H1 (cell line): ENCODE results near the gene MCM5. TPM values are rescaled to one million over a fixed set of nuclear protein-coding genes. Genes with fewer than 3 reads are reported as not detected.

Source experiments
- CTCF ChIA-PET: fragments of 300-600 bp; sonication (Branson Sonifier 250); formaldehyde crosslinking; loops from one replicate; lab custom pipeline; 2021; ENCODE audit not compliant: partially characterized antibody; lab: Charles Lee
- POLR2A ChIA-PET: fragments of 300-600 bp; sonication (Branson Sonifier 250); formaldehyde crosslinking; loops from one replicate; lab custom pipeline; 2021; ENCODE audit warnings: inconsistent platforms; ENCODE audit not compliant: partially characterized antibody; lab: Charles Lee
- DNase-seq, 2 experiments: peaks; one replicate each; pipeline versions ENCODE4 v3.0.0 to v3.0.0-alpha.2; 2010 to 2022; ENCODE audit warnings: low spot score in 2 of 2, low read depth in 1 of 2, mixed read lengths in 1 of 2
- FAIRE-seq: peaks from 2 replicates; lab custom pipeline; 2011; peaks lifted over from hg19 to GRCh38; lab: Jason Lieb, UNC
- H2AFZ ChIP-seq: 2 replicates; pipeline ENCODE4 v1.8.1; 2012; ENCODE audit warnings: low read length, inconsistent platforms
- H2AK5ac ChIP-seq: 2 replicates; pipeline ENCODE4 v1.6.1; 2013; ENCODE audit warnings: low read depth, low read length
- H2BK120ac ChIP-seq: replicated peaks from 2 replicates; pipeline ENCODE3; 2013; ENCODE audit warnings: low read depth, low read length, inconsistent platforms
- H2BK12ac ChIP-seq: 2 replicates; pipeline ENCODE4 v1.6.1; 2013; ENCODE audit warnings: low read depth, low read length
- H2BK15ac ChIP-seq: 2 replicates; pipeline ENCODE4 v1.6.1; 2013; ENCODE audit warnings: low read length
- H2BK20ac ChIP-seq: 2 replicates; pipeline ENCODE4 v1.6.1; 2013; ENCODE audit warnings: low read length
- H2BK5ac ChIP-seq: 2 replicates; pipeline ENCODE4 v1.6.1; 2013; ENCODE audit warnings: low read depth, low read length
- H3K14ac ChIP-seq: 2 replicates; pipeline ENCODE4 v1.6.1; 2013; ENCODE audit warnings: inconsistent platforms; ENCODE audit not compliant: insufficient read length
- H3K18ac ChIP-seq: 2 replicates; pipeline ENCODE4 v1.6.1; 2013; ENCODE audit warnings: low read length; ENCODE audit errors: extremely low read depth
- H3K23ac ChIP-seq: 2 replicates; pipeline ENCODE4 v1.6.1; 2013; ENCODE audit warnings: inconsistent platforms; ENCODE audit not compliant: insufficient read length
- H3K23me2 ChIP-seq: 2 replicates; pipeline ENCODE4 v1.6.1; 2013; ENCODE audit warnings: low read depth, low read length
- H3K27ac ChIP-seq: 2 replicates; pipeline ENCODE4 v1.6.1; 2011; ENCODE audit warnings: low read depth, low read length, inconsistent platforms
- H3K27me3 ChIP-seq, 4 experiments: replicated peaks in 1 of 4; 1 replicate in 1 of 4; 2 replicates in 3 of 4; pipeline versions ENCODE4 v1.6.1 to v1.8.1; 2011 to 2013; ENCODE audit warnings: low read length in 3 of 4, mild to moderate bottlenecking in 3 of 4, inconsistent platforms in 2 of 4, mixed read lengths in 2 of 4, moderate library complexity in 1 of 4; ENCODE audit not compliant: control insufficient read depth in 3 of 4, insufficient read depth in 3 of 4; ENCODE audit errors: extremely low read depth in 1 of 4
- H3K36me3 ChIP-seq, 4 experiments: 2 replicates each; pipeline versions ENCODE4 v1.6.1 to v1.8.1; 2011 to 2013; ENCODE audit warnings: mild to moderate bottlenecking in 4 of 4, low read length in 3 of 4, moderate library complexity in 2 of 4, control low read depth in 1 of 4, inconsistent platforms in 1 of 4; ENCODE audit not compliant: insufficient read depth in 4 of 4, control insufficient read depth in 2 of 4
- H3K4ac ChIP-seq: replicated peaks from 2 replicates; pipeline ENCODE3; 2013; ENCODE audit warnings: low read length, low read depth, mixed read lengths, inconsistent platforms; ENCODE audit not compliant: insufficient read length
- H3K4me1 ChIP-seq, 4 experiments: replicated peaks in 1 of 4; 1 replicate in 1 of 4; 2 replicates in 3 of 4; pipeline versions ENCODE4 v1.6.1 to v1.8.1; 2011 to 2013; ENCODE audit warnings: low read length in 3 of 4, inconsistent platforms in 2 of 4, mixed read lengths in 1 of 4; ENCODE audit not compliant: insufficient read depth in 4 of 4, control insufficient read depth in 3 of 4
- H3K4me2 ChIP-seq, 2 experiments: 2 replicates each; pipeline versions ENCODE4 v1.6.1 to v1.8.1; 2011 to 2013; ENCODE audit warnings: low read depth in 2 of 2, low read length in 2 of 2, control low read depth in 1 of 2, inconsistent platforms in 1 of 2, mild to moderate bottlenecking in 1 of 2; ENCODE audit not compliant: insufficient read depth in 1 of 2
- H3K4me3 ChIP-seq, 4 experiments: fragments of 200-600, 300-600 bp in 1 of 4; sonication (generic), shearing (Covaris generic), sonication (Bioruptor Twin) in 1 of 4; 2 replicates each; pipeline versions ENCODE4 v1.5.1 to v1.8.1; 2011 to 2016; ENCODE audit warnings: low read length in 4 of 4, low read depth in 3 of 4, control low read depth in 2 of 4, inconsistent platforms in 2 of 4, mild to moderate bottlenecking in 2 of 4, mixed read lengths in 1 of 4, moderate library complexity in 1 of 4; ENCODE audit not compliant: insufficient read depth in 2 of 4; ENCODE audit errors: extremely low read depth in 1 of 4
- H3K56ac ChIP-seq: replicated peaks from 2 replicates; pipeline ENCODE3; 2013; ENCODE audit warnings: low read depth, mild to moderate bottlenecking, mixed read lengths, low read length, inconsistent platforms; ENCODE audit not compliant: insufficient read length
- H3K79me1 ChIP-seq: 2 replicates; pipeline ENCODE4 v1.6.1; 2013; ENCODE audit warnings: low read depth, low read length, control low read depth
- H3K79me2 ChIP-seq, 2 experiments: 2 replicates each; pipeline versions ENCODE4 v1.6.1 to v1.8.1; 2012 to 2013; ENCODE audit warnings: low read length in 2 of 2, mild to moderate bottlenecking in 2 of 2, inconsistent platforms in 1 of 2; ENCODE audit not compliant: insufficient read depth in 2 of 2, control insufficient read depth in 1 of 2
- H3K9ac ChIP-seq, 4 experiments: replicated peaks in 1 of 4; 1 replicate in 1 of 4; 2 replicates in 3 of 4; pipeline versions ENCODE4 v1.6.1 to v1.8.1; 2011 to 2013; ENCODE audit warnings: low read depth in 3 of 4, low read length in 3 of 4, control low read depth in 2 of 4, mild to moderate bottlenecking in 2 of 4, moderate library complexity in 2 of 4, inconsistent platforms in 1 of 4; ENCODE audit errors: extremely low read depth in 1 of 4
- H3K9me3 ChIP-seq, 2 experiments: 2 replicates each; pipeline versions ENCODE4 v1.6.1 to v1.8.1; 2012 to 2013; ENCODE audit warnings: mild to moderate bottlenecking in 2 of 2, moderate library complexity in 2 of 2, control low read depth in 1 of 2, inconsistent platforms in 1 of 2, low read depth in 1 of 2, low read length in 1 of 2, mixed read lengths in 1 of 2; ENCODE audit not compliant: insufficient read depth in 2 of 2
- H4K20me1 ChIP-seq, 2 experiments: replicated peaks in 1 of 2; 2 replicates each; pipeline versions ENCODE3 to v1.8.1; 2011 to 2013; ENCODE audit warnings: inconsistent platforms in 2 of 2, low read length in 2 of 2, mild to moderate bottlenecking in 1 of 2; ENCODE audit not compliant: insufficient read depth in 2 of 2, control insufficient read depth in 1 of 2
- H4K5ac ChIP-seq: 2 replicates; pipeline ENCODE4 v1.6.1; 2013; ENCODE audit warnings: low read length, low read depth, mixed read lengths, inconsistent platforms; ENCODE audit not compliant: insufficient read length
- H4K8ac ChIP-seq: 2 replicates; pipeline ENCODE4 v1.8.0; 2013; ENCODE audit warnings: mild to moderate bottlenecking, moderate library complexity, low read length, inconsistent platforms; ENCODE audit not compliant: insufficient read depth; ENCODE audit errors: extremely low read depth
- H4K91ac ChIP-seq: replicated peaks from 2 replicates; pipeline ENCODE3; 2013; ENCODE audit warnings: low read length, mixed read lengths, inconsistent platforms; ENCODE audit not compliant: insufficient read length
- ASH2L ChIP-seq: fragments of 200-600, 300-600 bp; sonication (generic); IDR thresholded peaks from one replicate; pipeline ENCODE4 v1.7.1; 2017; ENCODE audit warnings: low read length
- EP300 ChIP-seq, 2 experiments: IDR thresholded peaks; 1 replicate in 1 of 2; 2 replicates in 1 of 2; pipeline ENCODE4 v1.6.1; 2011 to 2012; ENCODE audit warnings: low read depth in 2 of 2, low read length in 2 of 2, mild to moderate bottlenecking in 2 of 2, borderline replicate concordance in 1 of 2, inconsistent platforms in 1 of 2, moderate library complexity in 1 of 2
- EZH2 ChIP-seq: fragments of 200-600 bp; sonication (generic); IDR thresholded peaks from 2 replicates; pipeline ENCODE4 v1.7.1; 2012; ENCODE audit warnings: low read depth, mild to moderate bottlenecking, moderate library complexity, low read length, inconsistent platforms; ENCODE audit not compliant: severe bottlenecking
- KDM1A ChIP-seq: fragments of 200-600, 300-600 bp; sonication (generic); IDR thresholded peaks from 2 replicates; pipeline ENCODE4 v1.7.1; 2016; ENCODE audit warnings: mild to moderate bottlenecking, low read length, borderline replicate concordance
- PHF8 ChIP-seq: fragments of 200-600 bp; sonication (generic); conservative IDR thresholded peaks from 2 replicates; pipeline ENCODE4 v1.7.1; 2012; ENCODE audit warnings: low read depth, mild to moderate bottlenecking, inconsistent platforms, low read length, moderate library complexity
- POLR2AphosphoS5 ChIP-seq: IDR thresholded peaks from 2 replicates; pipeline ENCODE4 v1.6.1; 2011; ENCODE audit warnings: low read depth, low read length
- RAD21 ChIP-seq, 2 experiments: IDR thresholded peaks in 1 of 2; conservative IDR thresholded peaks in 1 of 2; 2 replicates each; pipeline ENCODE4 v1.6.1; 2011; ENCODE audit warnings: low read depth in 2 of 2, low read length in 2 of 2, improper control_type of control experiment in 1 of 2, inconsistent platforms in 1 of 2, mild to moderate bottlenecking in 1 of 2, moderate library complexity in 1 of 2
- RXRA ChIP-seq: IDR thresholded peaks from 2 replicates; pipeline ENCODE4 v1.6.1; 2011; ENCODE audit warnings: low read depth, mild to moderate bottlenecking, low read length, moderate library complexity; ENCODE audit not compliant: insufficient read depth
- SIN3A ChIP-seq, 2 experiments: IDR thresholded peaks in 1 of 2; conservative IDR thresholded peaks in 1 of 2; 2 replicates each; pipeline ENCODE4 v1.6.1; 2011 to 2012; ENCODE audit warnings: low read length in 2 of 2, improper control_type of control experiment in 1 of 2, low read depth in 1 of 2, mild to moderate bottlenecking in 1 of 2
- ZNF274 ChIP-seq: IDR thresholded peaks from 2 replicates; pipeline ENCODE4 v1.7.0; 2012; ENCODE audit warnings: low read length, borderline replicate concordance; ENCODE audit errors: extremely low read depth
- WGBS, 2 experiments: shearing (Covaris generic) in 1 of 2; methylation state at CpG; one replicate each; pipeline versions ENCODE4 v1.1.6 to v1.1.7; 2013 to 2015; ENCODE audit warnings: low lambda C conversion rate in 2 of 2, mixed read lengths in 2 of 2, inconsistent platforms in 1 of 2, low coverage in 1 of 2, missing lambda C conversion rate in 1 of 2; ENCODE audit not compliant: insufficient replicate concordance in 2 of 2, insufficient coverage in 1 of 2, insufficient read length in 1 of 2; ENCODE audit errors: extremely low coverage in 1 of 2, missing lambda C conversion rate in 1 of 2; 5-methylcytosine and 5-hydroxymethylcytosine counted together
- polyA plus RNA-seq, 7 experiments: library from polyadenylated mRNA; depleted of rRNA in 3 of 7; stranded (reverse) in 5 of 7; unstranded in 2 of 7; fragments of >200 nt in 5 of 7; fragments of 200-250 nt in 2 of 7; gene quantifications; 1 replicate in 5 of 7; 2 replicates in 1 of 7; 4 replicates in 1 of 7; pipeline versions ENCODE4 v1.2.1 to v1.2.3, GENCODE V29; 2011 to 2013; ENCODE audit warnings: missing spikeins in 2 of 7, mixed read lengths in 2 of 7
- total RNA-seq: library from RNA; stranded (reverse); fragmentation: NEBNext Ultra II Directional; extraction: Animal tissue kit (Norgen Biotek cat#: 25700); gene quantifications from 2 replicates; pipeline ENCODE4 v1.2.1, GENCODE V29; 2021

Gene MCM5
- total and polyA plus RNA-seq, 2 of the 8 experiments (the other 6 are each of a cell fraction or from before 2014, with no cell fraction given): 210 to 305 TPM

DNA sequence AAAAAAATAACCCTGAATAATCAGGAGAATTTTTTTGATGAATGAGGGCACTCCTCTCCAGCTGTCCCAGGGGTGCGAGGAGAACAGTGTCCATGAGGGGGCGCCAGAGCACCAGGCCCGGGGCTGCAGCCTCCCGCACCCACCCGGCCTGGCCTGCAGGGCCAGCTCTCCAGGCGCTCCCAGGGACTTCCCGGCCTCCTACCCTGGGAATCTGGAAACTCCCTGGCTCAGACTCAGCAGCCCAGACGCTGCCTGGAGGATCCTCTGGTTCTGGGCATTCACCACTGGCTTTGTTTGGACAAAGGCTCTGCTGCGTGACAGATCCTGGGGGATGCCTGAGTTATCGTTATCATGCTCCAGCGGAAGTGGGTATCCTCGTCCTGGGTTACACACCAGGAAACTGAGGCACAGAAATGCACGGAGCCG, 31.0 kb downstream of the MCM5 start:
- no peak overlapping the region for H2BK12ac ChIP-seq
- no peak overlapping the region; the same call in 1 of the 2 replicates for H2BK5ac ChIP-seq
- no peak overlapping the region for H2BK120ac ChIP-seq
- FAIRE-seq (no peak), DNase-seq (peak; percentile 49 to 98)
- H2AK5ac ChIP-seq: no peak overlapping the region
- peaks cover under 1 to 10% (median 3%) of the 10 kb centered on the region in 4 experiments; a peak in 6 of 7 replicates for H3K4me1 ChIP-seq
- H3K27me3 ChIP-seq: no peaks in the 10 kb centered on the region
- peaks cover 4 to 12% of the 10 kb centered on the region in 2 experiments; a peak in 3 of 4 replicates for H3K9me3 ChIP-seq
- H4K91ac ChIP-seq: no peak overlapping the region
- no peak overlapping the region for H3K14ac ChIP-seq
- H3K56ac ChIP-seq: no peak overlapping the region
- H3K27ac ChIP-seq: no peak overlapping the region
- no peaks in the 10 kb centered on the region for H3K79me2 ChIP-seq
- H4K8ac ChIP-seq: no peak overlapping the region
- H3K4me2 ChIP-seq: 0 out of 4 replicates have a peak overlapping the region, but pooled peaks of 1 of the 2 experiments have one; percentile 5
- H3K18ac ChIP-seq: no peak overlapping the region
- peaks cover 13 to 44% (median 31%) of the 10 kb centered on the region in 4 experiments for H3K36me3 ChIP-seq
- no peaks in the 10 kb centered on the region; the same call in none of the 2 replicates for H3K79me1 ChIP-seq
- no peak overlapping the region for H2BK15ac ChIP-seq
- no peak overlapping the region for H4K5ac ChIP-seq
- H3K23me2 ChIP-seq: no peaks in the 10 kb centered on the region
- peaks cover 3 to 13% of the 10 kb centered on the region in 2 experiments for H4K20me1 ChIP-seq
- no peak overlapping the region for H3K9ac ChIP-seq
- 53% methylated on average over 14 of the region's 14 CpGs; no CpG with 5 or more reads in 1 of the 2 experiments for WGBS, 2 experiments
- no peak overlapping the region for H2AFZ ChIP-seq
- H3K4me3 ChIP-seq: no peak overlapping the region
- ChIA-PET CTCF (interaction anchor here (0.6 to 8.7 kb wide), 41 partner anchors 10 to 198 kb away, joined by 3 to 124 read pairs (median 5); partner anchors contain the start of genes MB and MCM5), POLR2A (interaction anchor here (0.9 to 46.1 kb wide), 14 partner anchors 10 to 161 kb away, joined by 3 to 1995 read pairs (median 4); partner anchors contain the start of genes HMOX1, MCM5 and RASD2)
- no peak overlapping the region for H2BK20ac ChIP-seq
- H3K23ac ChIP-seq: no peak overlapping the region
- no peak overlapping the region for H3K4ac ChIP-seq
- TF ChIP-seq SIN3A (conservative IDR thresholded peaks at IDR 0.05 in 1 of 2, IDR thresholded peaks at IDR 0.05 in 1 of 2; ENCODE audit: low read depth in 1 of 2, low read length in 2 of 2) (0 out of 4 replicates have a peak, but pooled peaks of 1 of the 2 experiments have one; percentile 38), PHF8 (no peak), ZNF274 (no peak), KDM1A (no peak), EP300 (IDR thresholded peaks at IDR 0.05; ENCODE audit: borderline replicate concordance in 1 of 2, low read depth in 2 of 2, low read length in 2 of 2) (no peak), POLR2AphosphoS5 (peak; percentile 40; the same call in 1 of the 2 replicates), ASH2L (no peak), RAD21 (IDR thresholded peaks at IDR 0.05 in 1 of 2, conservative IDR thresholded peaks at IDR 0.05 in 1 of 2; ENCODE audit: low read depth in 2 of 2, low read length in 2 of 2) (peak; percentile 96 to 97), EZH2 (no peak), RXRA (no peak)
